Endothelial cell (in vitro differentiated cells): ENCODE results near the gene PCNX2. TPM values are rescaled to one million over a fixed set of nuclear protein-coding genes. Genes with fewer than 3 reads are reported as not detected.

ENCODE experiments used
- DNase-seq: peaks from one replicate; pipeline ENCODE4 v3.0.0; 2021; ENCODE audit warnings: low spot score
- H3K27ac Mint-ChIP-seq: one replicate; pipeline ENCODE4 v1.8.0; 2021; ENCODE audit warnings: mixed read lengths, inconsistent platforms; ENCODE audit not compliant: unreplicated experiment
- H3K27me3 Mint-ChIP-seq: one replicate; pipeline ENCODE4 v1.8.0; 2021; ENCODE audit warnings: mild to moderate bottlenecking, moderate library complexity, mixed read lengths, inconsistent platforms; ENCODE audit not compliant: unreplicated experiment
- H3K36me3 Mint-ChIP-seq: one replicate; pipeline ENCODE4 v1.8.0; 2021; ENCODE audit warnings: mild to moderate bottlenecking, low read depth, mixed read lengths, inconsistent platforms; ENCODE audit not compliant: unreplicated experiment
- H3K4me1 Mint-ChIP-seq: one replicate; pipeline ENCODE4 v1.8.0; 2021; ENCODE audit warnings: mild to moderate bottlenecking, mixed read lengths, inconsistent platforms; ENCODE audit not compliant: unreplicated experiment
- H3K4me3 Mint-ChIP-seq: one replicate; pipeline ENCODE4 v1.8.0; 2021; ENCODE audit warnings: mild to moderate bottlenecking, mixed read lengths, inconsistent platforms; ENCODE audit not compliant: unreplicated experiment
- H3K9me3 Mint-ChIP-seq: one replicate; pipeline ENCODE4 v1.8.0; 2021; ENCODE audit warnings: mixed read lengths, inconsistent platforms; ENCODE audit not compliant: unreplicated experiment
- CTCF ChIP-seq: fragments of 200-600 bp; sonication (generic); IDR thresholded peaks from one replicate; pipeline ENCODE4 v1.5.0; 2021; ENCODE audit warnings: antibody characterized with exemption; ENCODE audit not compliant: unreplicated experiment
- total RNA-seq: library from RNA; stranded (reverse); fragmentation: NEBNext Ultra II Directional; extraction: Animal tissue kit (Norgen Biotek cat#: 25700); gene quantifications from one replicate; pipeline ENCODE4 v1.2.1, GENCODE V29; 2021; ENCODE audit not compliant: unreplicated experiment

The PCNX2 gene
- total RNA-seq, 1 donor from 2014 or later, result 24.0 TPM

GRCh38 chr1:233015965-233016364 is 279.6 kb downstream of the PCNX2 start:
- Mint-ChIP-seq H3K36me3 (peaks cover 12% of the 10 kb centered on the region), H3K27me3 (peaks cover 4% of the 10 kb centered on the region)
- TF ChIP-seq CTCF, result no peak

GRCh38 chr1:233012021-233012420 is 283.5 kb downstream of the PCNX2 start:
- no peak overlapping the region for H3K4me3 Mint-ChIP-seq
- TF ChIP-seq CTCF, result no peak
- H3K27me3 Mint-ChIP-seq, result no peaks in the 10 kb centered on the region
- no peak overlapping the region for H3K27ac Mint-ChIP-seq
- no peak for DNase-seq
- H3K4me1 Mint-ChIP-seq, result no peaks in the 10 kb centered on the region
- H3K9me3 Mint-ChIP-seq, result no peaks in the 10 kb centered on the region
- peaks cover 5% of the 10 kb centered on the region for H3K36me3 Mint-ChIP-seq

More at GRCh38 chr1:233015965-233016364, 279.6 kb downstream of the PCNX2 start:
- no peak for DNase-seq
- Mint-ChIP-seq H3K27ac (no peak overlapping the region), H3K4me1 (peaks cover 10% of the 10 kb centered on the region), H3K4me3 (no peak overlapping the region), H3K9me3 (no peaks in the 10 kb centered on the region)

GRCh38 chr1:233010146-233010545 is 285.4 kb downstream of the PCNX2 start:
- Mint-ChIP-seq H3K36me3 (peaks cover 5% of the 10 kb centered on the region), H3K27me3 (peaks cover 2% of the 10 kb centered on the region), H3K27ac (no peak overlapping the region), H3K4me1 (peaks cover 5% of the 10 kb centered on the region), H3K4me3 (no peak overlapping the region), H3K9me3 (no peaks in the 10 kb centered on the region)
- TF ChIP-seq CTCF, result no peak
- DNase-seq, result no peak

GRCh38 chr1:233006541-233006973 is 289.0 kb downstream of the PCNX2 start:
- no peak overlapping the region for H3K27ac Mint-ChIP-seq
- no peak overlapping the region for H3K4me3 Mint-ChIP-seq
- DNase-seq, result no peak
- H3K4me1 Mint-ChIP-seq, result peaks cover 5% of the 10 kb centered on the region
- no peak for TF ChIP-seq CTCF
- H3K27me3 Mint-ChIP-seq, result peaks cover 2% of the 10 kb centered on the region
- no peaks in the 10 kb centered on the region for H3K36me3 Mint-ChIP-seq
- H3K9me3 Mint-ChIP-seq, result no peaks in the 10 kb centered on the region

GRCh38 chr1:233006108-233006507 is 289.4 kb downstream of the PCNX2 start:
- Mint-ChIP-seq H3K27ac (peak overlapping the region; percentile 21), H3K4me1 (peaks cover 5% of the 10 kb centered on the region), H3K4me3 (no peak overlapping the region), H3K27me3 (peaks cover 2% of the 10 kb centered on the region), H3K9me3 (no peaks in the 10 kb centered on the region), H3K36me3 (no peaks in the 10 kb centered on the region)
- TF ChIP-seq CTCF, result no peak
- DNase-seq, result no peak
